Measurements from ENCODE around the gene PCDHGA12.
"Not testable (repeated sequence)": the region's sequence is repeated elsewhere in the genome, so short reads cannot be mapped to it uniquely, and the experiment has no call there.

Gene PCDHGA12

GRCh38 chr5:141430332-141431113, at the start of gene PCDHGA12:
Gene PCDHGA12 (plus strand): TSS chr5:141430507. CDS start chr5:141430760, 253 bp downstream.
- no peak for DNase-seq (ENCODE audit: low read depth in 2 of 2)

DNA sequence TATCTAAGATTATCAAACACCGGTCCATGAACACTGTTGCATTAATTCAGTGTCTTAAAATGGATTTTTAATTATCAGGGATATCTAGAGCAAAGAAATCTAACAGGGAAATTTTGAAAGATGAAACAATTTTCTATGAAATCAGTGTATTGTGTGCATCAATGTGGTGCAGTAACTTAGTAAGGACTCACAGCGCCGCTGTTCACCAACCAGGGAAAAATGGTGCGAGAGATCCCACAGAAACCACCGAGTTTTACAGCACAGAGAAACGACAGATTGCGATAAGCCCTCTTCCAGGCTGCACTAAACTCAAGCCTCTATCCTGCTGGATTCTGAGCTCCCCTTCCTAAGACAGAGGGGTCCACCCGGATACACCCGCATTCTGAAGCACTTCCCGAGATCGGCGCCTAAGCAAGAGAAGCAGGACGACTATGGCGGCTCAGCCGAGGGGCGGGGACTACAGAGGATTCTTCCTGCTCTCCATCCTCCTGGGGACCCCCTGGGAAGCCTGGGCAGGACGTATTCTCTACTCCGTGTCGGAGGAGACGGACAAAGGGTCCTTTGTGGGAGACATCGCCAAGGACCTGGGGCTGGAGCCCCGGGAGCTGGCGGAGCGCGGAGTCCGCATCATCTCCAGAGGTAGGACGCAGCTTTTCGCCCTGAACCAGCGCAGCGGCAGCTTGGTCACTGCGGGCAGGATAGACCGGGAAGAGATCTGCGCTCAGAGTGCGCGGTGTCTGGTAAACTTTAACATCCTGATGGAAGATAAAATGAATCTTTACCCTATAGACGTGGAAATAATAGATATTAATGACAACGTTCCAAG, 47.6 kb upstream of the PCDHGA12 start, which contains the start of gene PCDHGA7:
TSS of gene PCDHGA7 (plus strand) at position 274 of the 826 bp plus-strand sequence. CDS start at position 432, 158 bp downstream.
- no peak for DNase-seq (ENCODE audit: low read depth in 2 of 2)

DNA sequence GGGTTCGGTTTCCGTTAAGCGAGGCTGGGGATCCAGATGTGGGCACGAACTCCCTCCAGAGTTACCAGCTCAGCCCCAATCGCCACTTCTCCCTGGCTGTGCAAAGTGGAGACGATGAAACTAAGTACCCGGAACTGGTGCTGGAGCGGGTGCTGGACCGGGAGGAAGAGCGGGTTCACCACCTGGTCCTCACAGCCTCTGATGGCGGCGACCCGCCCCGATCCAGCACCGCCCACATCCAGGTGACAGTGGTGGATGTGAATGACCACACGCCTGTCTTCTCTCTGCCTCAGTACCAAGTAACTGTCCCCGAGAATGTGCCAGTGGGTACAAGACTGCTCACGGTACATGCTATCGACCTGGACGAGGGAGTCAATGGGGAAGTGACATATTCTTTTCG, 47.0 kb upstream of the PCDHGA12 start:
- no peak for DNase-seq (ENCODE audit: low read depth in 2 of 2)

DNA sequence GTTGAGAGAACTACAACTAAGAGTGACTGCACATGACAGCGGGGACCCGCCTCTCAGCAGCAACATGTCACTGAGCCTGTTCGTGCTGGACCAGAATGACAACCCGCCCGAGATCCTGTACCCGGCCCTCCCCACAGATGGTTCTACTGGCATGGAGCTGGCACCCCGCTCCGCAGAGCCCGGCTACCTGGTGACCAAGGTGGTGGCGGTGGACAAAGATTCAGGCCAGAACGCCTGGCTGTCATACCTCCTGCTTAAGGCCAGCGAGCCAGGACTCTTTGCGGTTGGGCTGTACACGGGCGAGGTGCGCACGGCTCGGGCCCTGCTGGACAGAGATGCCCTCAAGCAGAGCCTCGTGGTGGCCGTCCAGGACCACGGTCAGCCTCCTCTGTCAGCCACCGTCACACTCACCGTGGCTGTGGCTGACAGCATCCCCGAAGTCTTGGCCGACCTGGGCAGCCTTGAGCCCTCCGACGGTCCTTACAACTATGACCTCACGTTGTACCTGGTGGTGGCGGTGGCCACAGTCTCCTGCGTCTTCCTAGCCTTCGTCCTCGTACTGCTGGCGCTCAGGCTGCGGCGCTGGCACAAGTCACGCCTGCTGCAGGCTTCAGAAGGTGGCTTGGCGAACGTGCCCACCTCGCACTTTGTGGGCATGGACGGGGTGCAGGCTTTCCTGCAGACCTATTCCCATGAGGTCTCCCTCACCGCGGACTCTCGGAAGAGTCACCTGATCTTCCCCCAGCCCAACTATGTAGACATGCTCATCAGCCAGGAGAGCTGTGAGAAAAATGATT, 45.6 kb upstream of the PCDHGA12 start:
- DNase-seq (ENCODE audit: low read depth in 2 of 2), result no peak

DNA sequence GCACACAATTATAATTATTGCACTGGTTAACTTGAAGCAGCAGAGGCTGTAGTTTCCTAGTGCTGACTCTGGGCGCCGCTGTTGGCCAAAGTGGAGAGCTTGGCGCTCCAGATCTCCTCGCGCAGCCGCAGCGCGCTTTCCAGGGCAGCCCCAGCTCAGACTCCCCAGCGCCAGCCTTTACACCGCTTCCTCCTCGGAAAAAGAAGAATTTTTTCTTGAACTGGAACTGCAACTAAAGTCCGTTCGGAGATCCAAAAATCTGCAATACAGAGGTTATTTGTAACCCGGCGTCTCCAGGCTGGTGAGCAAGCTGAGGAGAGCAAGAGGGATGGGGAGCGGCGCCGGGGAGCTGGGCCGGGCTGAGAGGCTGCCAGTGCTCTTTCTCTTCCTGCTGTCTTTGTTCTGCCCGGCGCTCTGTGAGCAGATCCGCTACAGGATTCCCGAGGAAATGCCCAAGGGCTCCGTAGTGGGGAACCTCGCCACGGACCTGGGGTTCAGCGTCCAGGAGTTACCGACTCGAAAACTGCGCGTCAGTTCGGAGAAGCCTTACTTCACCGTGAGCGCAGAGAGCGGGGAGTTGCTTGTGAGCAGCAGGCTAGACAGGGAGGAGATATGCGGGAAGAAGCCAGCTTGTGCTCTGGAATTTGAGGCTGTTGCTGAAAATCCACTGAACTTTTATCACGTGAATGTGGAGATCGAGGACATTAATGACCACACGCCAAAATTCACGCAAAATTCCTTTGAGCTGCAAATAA, 42.6 kb upstream of the PCDHGA12 start, which contains the start of gene PCDHGB4:
TSS of gene PCDHGB4 (plus strand) at position 142 of the 755 bp plus-strand sequence. CDS start at position 329, 187 bp downstream.
- DNase-seq (ENCODE audit: low read depth in 2 of 2), result not testable (repeated sequence)

DNA sequence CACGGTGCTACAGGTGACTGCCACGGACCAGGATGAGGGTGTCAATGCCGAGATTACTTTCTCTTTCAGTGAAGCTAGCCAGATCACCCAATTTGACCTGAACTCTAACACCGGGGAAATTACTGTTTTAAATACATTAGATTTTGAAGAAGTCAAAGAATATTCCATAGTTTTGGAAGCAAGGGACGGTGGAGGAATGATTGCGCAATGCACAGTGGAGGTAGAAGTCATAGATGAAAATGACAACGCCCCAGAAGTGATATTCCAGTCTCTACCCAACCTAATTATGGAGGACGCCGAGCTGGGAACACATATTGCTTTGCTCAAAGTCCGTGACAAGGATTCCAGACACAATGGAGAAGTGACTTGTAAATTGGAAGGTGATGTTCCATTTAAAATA, 41.6 kb upstream of the PCDHGA12 start:
- DNase-seq (ENCODE audit: low read depth in 2 of 2), result no peak

- DNase-seq (ENCODE audit: low read depth in 2 of 2), result no peak
These were observed 40.9 kb upstream of the PCDHGA12 start for GRCh38 chr5:141389153-141390042.

DNA sequence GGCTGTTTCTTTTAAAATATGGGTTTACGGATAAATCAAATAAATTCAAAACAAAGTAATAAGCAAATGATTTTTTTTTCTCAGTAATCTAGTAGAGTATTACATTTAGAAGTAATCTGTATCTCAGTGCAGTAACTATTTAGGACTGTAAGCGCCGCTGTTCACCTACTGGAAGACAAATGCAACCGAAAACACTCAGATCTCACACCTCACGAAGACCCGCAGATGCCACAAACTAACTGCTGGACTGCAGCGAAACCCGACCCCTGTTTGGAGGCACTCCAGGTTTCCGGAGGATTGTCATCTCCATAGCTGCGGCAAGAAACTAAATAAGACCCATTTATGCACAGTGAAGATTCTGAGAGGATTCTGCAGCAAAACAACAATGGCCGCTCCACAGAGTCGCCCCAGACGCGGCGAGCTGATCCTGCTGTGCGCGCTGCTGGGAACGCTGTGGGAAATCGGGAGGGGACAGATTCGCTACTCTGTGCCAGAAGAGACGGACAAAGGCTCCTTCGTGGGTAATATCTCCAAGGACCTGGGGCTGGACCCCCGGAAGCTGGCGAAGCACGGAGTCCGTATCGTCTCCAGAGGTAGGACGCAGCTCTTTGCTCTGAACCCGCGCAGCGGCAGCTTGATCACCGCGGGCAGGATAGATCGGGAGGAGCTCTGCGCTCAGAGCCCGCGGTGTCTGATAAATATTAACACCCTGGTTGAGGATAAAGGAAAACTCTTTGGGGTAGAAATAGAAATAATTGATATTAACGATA, 37.7 kb upstream of the PCDHGA12 start, which contains the start of gene PCDHGA8:
TSS of gene PCDHGA8 (plus strand) at position 205 of the 770 bp plus-strand sequence. CDS start at position 386, 181 bp downstream.
- no peak for DNase-seq (ENCODE audit: low read depth in 2 of 2)

DNA sequence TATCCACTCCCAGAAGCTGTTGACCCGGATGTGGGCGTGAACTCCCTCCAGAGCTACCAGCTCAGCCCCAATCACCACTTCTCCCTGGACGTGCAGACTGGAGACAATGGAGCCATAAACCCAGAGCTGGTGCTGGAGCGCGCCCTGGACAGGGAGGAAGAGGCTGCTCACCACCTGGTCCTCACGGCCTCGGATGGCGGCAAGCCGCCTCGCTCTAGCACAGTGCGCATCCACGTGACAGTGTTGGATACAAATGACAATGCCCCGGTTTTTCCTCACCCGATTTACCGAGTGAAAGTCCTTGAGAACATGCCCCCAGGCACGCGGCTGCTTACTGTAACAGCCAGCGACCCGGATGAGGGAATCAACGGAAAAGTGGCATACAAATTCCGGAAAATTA, 37.0 kb upstream of the PCDHGA12 start:
- DNase-seq (ENCODE audit: low read depth in 2 of 2), result no peak

DNA sequence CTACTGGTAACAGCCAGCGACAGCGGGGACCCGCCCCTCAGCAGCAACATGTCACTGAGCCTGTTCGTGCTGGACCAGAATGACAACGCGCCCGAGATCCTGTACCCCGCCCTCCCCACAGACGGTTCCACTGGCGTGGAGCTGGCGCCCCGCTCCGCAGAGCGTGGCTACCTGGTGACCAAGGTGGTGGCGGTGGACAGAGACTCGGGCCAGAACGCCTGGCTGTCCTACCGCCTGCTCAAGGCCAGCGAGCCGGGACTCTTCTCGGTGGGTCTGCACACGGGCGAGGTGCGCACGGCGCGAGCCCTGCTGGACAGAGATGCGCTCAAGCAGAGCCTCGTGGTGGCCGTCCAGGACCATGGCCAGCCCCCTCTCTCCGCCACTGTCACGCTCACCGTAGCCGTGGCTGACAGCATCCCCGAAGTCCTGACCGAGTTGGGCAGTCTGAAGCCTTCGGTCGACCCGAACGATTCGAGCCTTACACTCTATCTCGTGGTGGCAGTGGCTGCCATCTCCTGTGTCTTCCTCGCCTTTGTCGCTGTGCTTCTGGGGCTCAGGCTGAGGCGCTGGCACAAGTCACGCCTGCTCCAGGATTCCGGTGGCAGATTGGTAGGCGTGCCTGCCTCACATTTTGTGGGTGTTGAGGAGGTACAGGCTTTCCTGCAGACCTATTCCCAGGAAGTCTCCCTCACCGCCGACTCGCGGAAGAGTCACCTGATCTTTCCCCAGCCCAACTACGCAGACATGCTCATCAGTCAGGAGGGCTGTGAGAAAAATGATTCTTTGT, 35.7 kb upstream of the PCDHGA12 start:
- DNase-seq (ENCODE audit: low read depth in 2 of 2), result not testable (repeated sequence)

- not testable (repeated sequence) for DNase-seq (ENCODE audit: low read depth in 2 of 2)
These were observed 32.4 kb upstream of the PCDHGA12 start, which contains the start of gene PCDHGB5 for GRCh38 chr5:141397756-141398551. Gene PCDHGB5 (plus strand): TSS chr5:141397947. CDS start chr5:141398128, 181 bp downstream.

GRCh38 chr5:141398608-141399007, 31.7 kb upstream of the PCDHGA12 start:
- DNase-seq (ENCODE audit: low read depth in 2 of 2), result no peak

- DNase-seq (ENCODE audit: low read depth in 2 of 2), result no peak
These were observed 30.6 kb upstream of the PCDHGA12 start for GRCh38 chr5:141399555-141400258.

DNA sequence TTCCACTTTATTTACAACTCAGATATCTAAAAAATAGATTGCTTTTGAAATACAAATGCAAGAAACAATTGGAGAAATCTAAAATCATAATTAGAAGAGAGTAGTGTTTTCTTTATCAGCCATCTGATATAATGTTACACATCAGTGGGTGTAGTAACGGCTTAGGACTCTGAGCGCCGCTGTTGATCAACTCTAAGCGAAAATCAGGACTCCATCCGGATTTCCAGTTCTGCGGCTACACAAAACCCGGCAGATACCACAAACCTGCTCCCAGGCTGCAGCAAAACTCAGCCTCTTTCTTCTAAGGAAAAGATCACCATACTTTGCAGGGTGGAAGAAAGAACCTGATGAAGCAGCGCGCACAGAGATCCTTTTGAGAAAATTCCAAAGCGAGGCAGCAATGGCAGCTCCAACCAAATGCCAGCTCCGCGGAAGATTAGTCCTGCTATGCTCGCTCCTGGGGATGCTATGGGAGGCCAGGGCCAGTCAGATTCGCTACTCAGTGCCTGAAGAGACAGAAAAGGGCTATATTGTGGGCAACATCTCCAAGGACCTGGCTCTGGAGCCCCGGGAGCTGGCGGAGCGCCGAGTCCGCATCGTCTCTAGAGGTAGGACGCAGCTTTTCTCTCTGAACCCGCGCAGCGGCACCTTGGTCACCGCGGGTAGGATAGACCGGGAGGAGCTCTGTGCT, 27.6 kb upstream of the PCDHGA12 start, which contains the start of gene PCDHGA9:
TSS of gene PCDHGA9 (plus strand) at position 226 of the 691 bp plus-strand sequence. CDS start at position 401, 175 bp downstream.
- DNase-seq (ENCODE audit: low read depth in 2 of 2), result no peak

DNA sequence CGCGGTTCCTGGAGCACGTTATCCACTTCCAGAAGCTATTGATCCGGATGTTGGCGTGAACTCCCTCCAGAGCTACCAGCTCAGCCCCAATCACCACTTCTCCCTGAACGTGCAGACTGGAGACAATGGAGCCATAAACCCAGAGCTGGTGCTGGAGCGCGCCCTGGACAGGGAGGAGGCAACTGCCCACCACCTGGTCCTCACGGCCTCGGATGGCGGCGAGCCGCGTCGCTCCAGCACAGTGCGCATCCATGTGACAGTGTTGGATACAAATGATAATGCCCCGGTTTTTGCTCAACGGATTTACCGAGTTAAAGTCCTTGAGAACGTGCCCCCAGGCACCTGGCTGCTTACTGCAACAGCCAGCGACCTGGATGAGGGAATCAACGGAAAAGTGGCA, 26.9 kb upstream of the PCDHGA12 start:
- DNase-seq (ENCODE audit: low read depth in 2 of 2), result no peak

Measured in stimulated activated CD4-positive, alpha-beta T cell treated with anti-CD3 and anti-CD28 coated beads, Interleukin-12 subunit alpha, Interleukin-12 subunit beta, amount 100 ng/mL, for 24 hours (primary cell).